Measurements from ENCODE around the gene KRT28.

Gene KRT28

GRCh38 chr17:40827746-40828453, 28.1 kb upstream of the KRT28 start (continued):
- TF ChIP-seq, protein P1, sequence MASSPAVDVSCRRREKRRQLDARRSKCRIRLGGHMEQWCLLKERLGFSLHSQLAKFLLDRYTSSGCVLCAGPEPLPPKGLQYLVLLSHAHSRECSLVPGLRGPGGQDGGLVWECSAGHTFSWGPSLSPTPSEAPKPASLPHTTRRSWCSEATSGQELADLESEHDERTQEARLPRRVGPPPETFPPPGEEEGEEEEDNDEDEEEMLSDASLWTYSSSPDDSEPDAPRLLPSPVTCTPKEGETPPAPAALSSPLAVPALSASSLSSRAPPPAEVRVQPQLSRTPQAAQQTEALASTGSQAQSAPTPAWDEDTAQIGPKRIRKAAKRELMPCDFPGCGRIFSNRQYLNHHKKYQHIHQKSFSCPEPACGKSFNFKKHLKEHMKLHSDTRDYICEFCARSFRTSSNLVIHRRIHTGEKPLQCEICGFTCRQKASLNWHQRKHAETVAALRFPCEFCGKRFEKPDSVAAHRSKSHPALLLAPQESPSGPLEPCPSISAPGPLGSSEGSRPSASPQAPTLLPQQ (tag by site-specific recombination; IDR thresholded peaks at IDR 0.05): peak; percentile 62
- TF ChIP-seq, protein P2, sequence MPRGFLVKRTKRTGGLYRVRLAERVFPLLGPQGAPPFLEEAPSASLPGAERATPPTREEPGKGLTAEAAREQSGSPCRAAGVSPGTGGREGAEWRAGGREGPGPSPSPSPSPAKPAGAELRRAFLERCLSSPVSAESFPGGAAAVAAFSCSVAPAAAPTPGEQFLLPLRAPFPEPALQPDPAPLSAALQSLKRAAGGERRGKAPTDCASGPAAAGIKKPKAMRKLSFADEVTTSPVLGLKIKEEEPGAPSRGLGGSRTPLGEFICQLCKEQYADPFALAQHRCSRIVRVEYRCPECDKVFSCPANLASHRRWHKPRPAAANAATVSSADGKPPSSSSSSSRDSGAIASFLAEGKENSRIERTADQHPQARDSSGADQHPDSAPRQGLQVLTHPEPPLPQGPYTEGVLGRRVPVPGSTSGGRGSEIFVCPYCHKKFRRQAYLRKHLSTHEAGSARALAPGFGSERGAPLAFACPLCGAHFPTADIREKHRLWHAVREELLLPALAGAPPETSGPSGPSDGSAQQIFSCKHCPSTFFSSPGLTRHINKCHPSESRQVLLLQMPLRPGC (tag by site-specific recombination; IDR thresholded peaks at IDR 0.05): peak; percentile 90
- TF ChIP-seq ZNF664 (tag by site-specific recombination; IDR thresholded peaks at IDR 0.05) (no peak), ZBTB44 (tag by site-specific recombination; IDR thresholded peaks at IDR 0.05) (0 out of 2 replicates have a peak, but pooled peaks have one; percentile 37), ZFP69B (tag by site-specific recombination; IDR thresholded peaks at IDR 0.05) (peak; percentile 66; the same call in 1 of the 2 replicates), HOXC10 (CRISPR knock-in tag; IDR thresholded peaks at IDR 0.05) (no peak), ZNF785 (tag by site-specific recombination; IDR thresholded peaks at IDR 0.05) (no peak), ZBTB1 (tag by site-specific recombination; IDR thresholded peaks at IDR 0.05) (0 out of 2 replicates have a peak, but pooled peaks have one; percentile 6), ZNF223 (tag by site-specific recombination; IDR thresholded peaks at IDR 0.05) (no peak), ZNF175 (tag by site-specific recombination; IDR thresholded peaks at IDR 0.05) (no peak), ZNF341 (tag by site-specific recombination; IDR thresholded peaks at IDR 0.05; ENCODE audit: low read depth) (no peak), ZNF654 (tag by site-specific recombination; IDR thresholded peaks at IDR 0.05; ENCODE audit: low read depth) (no peak), ZNF23 (tag by site-specific recombination; IDR thresholded peaks at IDR 0.05; ENCODE audit: borderline replicate concordance) (no peak), ZNF302 (tag by site-specific recombination; IDR thresholded peaks at IDR 0.05; ENCODE audit: low read depth) (no peak), PRDM10 (tag by site-specific recombination; IDR thresholded peaks at IDR 0.05) (peak; percentile 57), ZNF473 (tag by site-specific recombination; IDR thresholded peaks at IDR 0.05) (no peak), ZNF239 (tag by site-specific recombination; IDR thresholded peaks at IDR 0.05) (no peak), ZNF610 (tag by site-specific recombination; IDR thresholded peaks at IDR 0.05; ENCODE audit: borderline replicate concordance) (peak; percentile 53; the same call in 1 of the 2 replicates), ZNF26 (tag by site-specific recombination; IDR thresholded peaks at IDR 0.05) (no peak), KLF10 (tag by site-specific recombination; IDR thresholded peaks at IDR 0.05) (no peak; the same call in 1 of the 2 replicates), ZNF791 (tag by site-specific recombination; IDR thresholded peaks at IDR 0.05) (no peak), ZNF555 (tag by site-specific recombination; conservative IDR thresholded peaks at IDR 0.05) (no peak), ZNF2 (tag by site-specific recombination; IDR thresholded peaks at IDR 0.05) (peak; percentile 90), ZNF146 (tag by site-specific recombination; IDR thresholded peaks at IDR 0.05) (no peak; the same call in 1 of the 2 replicates), ZNF560 (tag by site-specific recombination; IDR thresholded peaks at IDR 0.05; ENCODE audit: borderline replicate concordance) (no peak), ZNF133 (tag by site-specific recombination; IDR thresholded peaks at IDR 0.05) (no peak)
- TF ChIP-seq, protein P3, sequence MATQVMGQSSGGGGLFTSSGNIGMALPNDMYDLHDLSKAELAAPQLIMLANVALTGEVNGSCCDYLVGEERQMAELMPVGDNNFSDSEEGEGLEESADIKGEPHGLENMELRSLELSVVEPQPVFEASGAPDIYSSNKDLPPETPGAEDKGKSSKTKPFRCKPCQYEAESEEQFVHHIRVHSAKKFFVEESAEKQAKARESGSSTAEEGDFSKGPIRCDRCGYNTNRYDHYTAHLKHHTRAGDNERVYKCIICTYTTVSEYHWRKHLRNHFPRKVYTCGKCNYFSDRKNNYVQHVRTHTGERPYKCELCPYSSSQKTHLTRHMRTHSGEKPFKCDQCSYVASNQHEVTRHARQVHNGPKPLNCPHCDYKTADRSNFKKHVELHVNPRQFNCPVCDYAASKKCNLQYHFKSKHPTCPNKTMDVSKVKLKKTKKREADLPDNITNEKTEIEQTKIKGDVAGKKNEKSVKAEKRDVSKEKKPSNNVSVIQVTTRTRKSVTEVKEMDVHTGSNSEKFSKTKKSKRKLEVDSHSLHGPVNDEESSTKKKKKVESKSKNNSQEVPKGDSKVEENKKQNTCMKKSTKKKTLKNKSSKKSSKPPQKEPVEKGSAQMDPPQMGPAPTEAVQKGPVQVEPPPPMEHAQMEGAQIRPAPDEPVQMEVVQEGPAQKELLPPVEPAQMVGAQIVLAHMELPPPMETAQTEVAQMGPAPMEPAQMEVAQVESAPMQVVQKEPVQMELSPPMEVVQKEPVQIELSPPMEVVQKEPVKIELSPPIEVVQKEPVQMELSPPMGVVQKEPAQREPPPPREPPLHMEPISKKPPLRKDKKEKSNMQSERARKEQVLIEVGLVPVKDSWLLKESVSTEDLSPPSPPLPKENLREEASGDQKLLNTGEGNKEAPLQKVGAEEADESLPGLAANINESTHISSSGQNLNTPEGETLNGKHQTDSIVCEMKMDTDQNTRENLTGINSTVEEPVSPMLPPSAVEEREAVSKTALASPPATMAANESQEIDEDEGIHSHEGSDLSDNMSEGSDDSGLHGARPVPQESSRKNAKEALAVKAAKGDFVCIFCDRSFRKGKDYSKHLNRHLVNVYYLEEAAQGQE (tag by site-specific recombination; IDR thresholded peaks at IDR 0.05): no peak
